ENCODE results near the gene TDRD3.

The TDRD3 gene

GRCh38 chr13:60392131-60392530 is 4.9 kb upstream of the TDRD3 start:
- no peaks in the 10 kb centered on the region for H3F3A ChIP-seq (ENCODE audit: control insufficient read depth, insufficient read depth)
- no peak overlapping the region for H3K4me3 ChIP-seq (ENCODE audit: low read length)
- no peak overlapping the region for H3K27ac ChIP-seq (ENCODE audit: low read depth, low read length)
- peaks cover 5% of the 10 kb centered on the region for H3K4me1 ChIP-seq (ENCODE audit: control insufficient read depth, low read length)
- no peaks in the 10 kb centered on the region for H3K27me3 ChIP-seq (ENCODE audit: control insufficient read depth, low read length)
- TF ChIP-seq EZH2phosphoT487 (IDR thresholded peaks at IDR 0.05; ENCODE audit: borderline replicate concordance, low read length) (no peak), CTCF (IDR thresholded peaks at IDR 0.05; ENCODE audit: low read depth, low read length, poor library complexity, severe bottlenecking) (no peak)
- H3K36me3 ChIP-seq (ENCODE audit: control insufficient read depth, low read length), result no peaks in the 10 kb centered on the region
- H3K9me2 ChIP-seq (replicated peaks; ENCODE audit: control insufficient read depth, low read length), result no peaks in the 10 kb centered on the region
- no peaks in the 10 kb centered on the region for H4K20me1 ChIP-seq (ENCODE audit: control insufficient read depth, insufficient read depth, low read depth, low read length)
- H3K9me3 ChIP-seq (ENCODE audit: control insufficient read depth, insufficient read depth, low read length), result no peaks in the 10 kb centered on the region
- no peak overlapping the region for H3K4me2 ChIP-seq (ENCODE audit: low read length)
- no peaks in the 10 kb centered on the region; the same call in 1 of the 2 replicates for H3K79me2 ChIP-seq (ENCODE audit: control insufficient read depth, low read length)

- H3K4me2 ChIP-seq (ENCODE audit: low read length), result peak overlapping the region; percentile 99
- peaks cover 35% of the 10 kb centered on the region for H3K79me2 ChIP-seq (ENCODE audit: control insufficient read depth, low read length)
- no peaks in the 10 kb centered on the region; the same call in 1 of the 2 replicates for H3K36me3 ChIP-seq (ENCODE audit: control insufficient read depth, low read length)
- peak overlapping the region; percentile 88 for H3K27ac ChIP-seq (ENCODE audit: low read depth, low read length)
- TF ChIP-seq CTCF (IDR thresholded peaks at IDR 0.05; ENCODE audit: low read depth, low read length, poor library complexity, severe bottlenecking), result no peak
- TF ChIP-seq EZH2phosphoT487 (IDR thresholded peaks at IDR 0.05; ENCODE audit: borderline replicate concordance, low read length), result no peak
- H3F3A ChIP-seq (ENCODE audit: control insufficient read depth, insufficient read depth), result no peaks in the 10 kb centered on the region
- peak overlapping the region; percentile 81 for H3K4me3 ChIP-seq (ENCODE audit: low read length)
- H3K27me3 ChIP-seq (ENCODE audit: control insufficient read depth, low read length), result no peaks in the 10 kb centered on the region
- no peaks in the 10 kb centered on the region for H4K20me1 ChIP-seq (ENCODE audit: control insufficient read depth, insufficient read depth, low read depth, low read length)
- no peaks in the 10 kb centered on the region for H3K9me2 ChIP-seq (replicated peaks; ENCODE audit: control insufficient read depth, low read length)
- H3K4me1 ChIP-seq (ENCODE audit: control insufficient read depth, low read length), result peaks cover 36% of the 10 kb centered on the region
- H3K9me3 ChIP-seq (ENCODE audit: control insufficient read depth, insufficient read depth, low read length), result no peaks in the 10 kb centered on the region
Measured at GRCh38 chr13:60395971-60396782, 843 bp upstream of the TDRD3 start.

DNA sequence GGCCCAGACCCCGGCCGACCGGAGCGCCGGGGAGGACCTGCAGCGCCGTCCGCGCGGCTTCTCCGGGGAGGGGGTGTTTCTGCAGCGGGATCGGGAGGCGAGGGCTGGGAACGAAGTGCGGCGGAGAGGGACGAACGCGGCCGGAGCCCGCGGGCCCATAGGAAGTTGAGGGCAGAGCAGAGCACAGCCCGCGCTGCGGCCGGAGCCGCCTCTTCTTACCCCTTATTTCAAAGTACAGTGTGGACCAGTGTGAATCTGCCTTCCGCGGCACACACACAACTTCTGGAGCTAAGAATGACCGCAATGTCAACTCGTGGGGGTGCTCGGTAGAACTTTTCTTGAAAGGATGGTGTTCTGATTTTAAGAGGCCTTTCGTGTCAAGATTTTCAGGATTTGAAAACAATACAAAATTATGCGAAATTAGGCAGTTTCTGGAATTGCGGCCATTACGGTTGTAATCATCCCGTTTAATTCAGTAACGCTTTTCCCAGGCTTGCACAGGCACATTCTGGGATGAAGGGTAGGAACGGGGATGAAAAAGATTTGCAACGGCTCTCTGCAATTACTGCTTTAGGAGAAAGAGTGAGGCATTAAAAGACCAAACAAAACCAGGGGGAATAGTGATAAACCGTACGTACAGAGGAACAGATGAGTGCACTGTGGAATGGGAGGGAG is 821 bp downstream of the TDRD3 start:
- no peaks in the 10 kb centered on the region for H3K27me3 ChIP-seq (ENCODE audit: control insufficient read depth, low read length)
- peak overlapping the region; percentile 88 for H3K27ac ChIP-seq (ENCODE audit: low read depth, low read length)
- peak overlapping the region; percentile 81 for H3K4me3 ChIP-seq (ENCODE audit: low read length)
- no peaks in the 10 kb centered on the region for H3K9me3 ChIP-seq (ENCODE audit: control insufficient read depth, insufficient read depth, low read length)
- H4K20me1 ChIP-seq (ENCODE audit: control insufficient read depth, insufficient read depth, low read depth, low read length), result no peaks in the 10 kb centered on the region
- peak overlapping the region; percentile 85 for H3K4me2 ChIP-seq (ENCODE audit: low read length)
- H3K9me2 ChIP-seq (replicated peaks; ENCODE audit: control insufficient read depth, low read length), result no peaks in the 10 kb centered on the region
- peaks cover 40% of the 10 kb centered on the region for H3K4me1 ChIP-seq (ENCODE audit: control insufficient read depth, low read length)
- no peaks in the 10 kb centered on the region; the same call in 1 of the 2 replicates for H3K36me3 ChIP-seq (ENCODE audit: control insufficient read depth, low read length)
- H3F3A ChIP-seq (ENCODE audit: control insufficient read depth, insufficient read depth), result no peaks in the 10 kb centered on the region
- TF ChIP-seq CTCF (IDR thresholded peaks at IDR 0.05; ENCODE audit: low read depth, low read length, poor library complexity, severe bottlenecking) (no peak), EZH2phosphoT487 (IDR thresholded peaks at IDR 0.05; ENCODE audit: borderline replicate concordance, low read length) (no peak)
- H3K79me2 ChIP-seq (ENCODE audit: control insufficient read depth, low read length), result peaks cover 52% of the 10 kb centered on the region
